ENCODE results near the gene PAXIP1. TPM values are rescaled to one million over a fixed set of nuclear protein-coding genes. Genes with fewer than 3 reads are reported as not detected.

The PAXIP1 gene
- total RNA-seq, 1 experiment from 2014 or later: 32.6 TPM

- Histone ChIP-seq H2BK120ac (ENCODE audit: low read depth, low read length, poor library complexity, severe bottlenecking) (no peak overlapping the region), H3K4me1 (ENCODE audit: insufficient read depth, low read length) (peaks cover 3% of the 10 kb centered on the region; the same call in 1 of the 2 replicates), H3K9me3 (ENCODE audit: control insufficient read depth, low read depth, low read length) (peaks cover 9% of the 10 kb centered on the region), H2AK5ac (ENCODE audit: insufficient read length, low read length) (no peak overlapping the region), H2BK5ac (ENCODE audit: insufficient read length, low read length) (no peak overlapping the region), H3K23ac (ENCODE audit: insufficient read length, low read depth, low read length) (no peak overlapping the region), H4K8ac (replicated peaks; ENCODE audit: insufficient read length, low read depth, low read length) (no peak overlapping the region), H3K56ac (ENCODE audit: insufficient read length, low read depth, low read length) (no peak overlapping the region), H3T11ph (ENCODE audit: low read length) (no peak overlapping the region), H2BK15ac (ENCODE audit: low read depth, low read length) (no peak overlapping the region), H4K5ac (ENCODE audit: insufficient read length, low read depth, low read length) (no peak overlapping the region), H3K18ac (ENCODE audit: insufficient read length, low read depth, low read length) (no peak overlapping the region), H3K79me1 (ENCODE audit: insufficient read depth, low read depth, low read length, poor library complexity, severe bottlenecking) (no peaks in the 10 kb centered on the region), H2BK12ac (ENCODE audit: insufficient read length, low read depth, low read length) (no peak overlapping the region), H3K4ac (ENCODE audit: low read depth, low read length) (no peak overlapping the region), H4K20me1 (ENCODE audit: control insufficient read depth, insufficient read depth, insufficient read length) (no peaks in the 10 kb centered on the region), H3K23me2 (ENCODE audit: insufficient read length, low read depth, low read length, poor library complexity, severe bottlenecking) (no peaks in the 10 kb centered on the region), H4K91ac (ENCODE audit: insufficient read length, low read depth, low read length) (no peak overlapping the region), H3K14ac (ENCODE audit: insufficient read depth, low read length) (no peak overlapping the region), H3K4me2 (ENCODE audit: insufficient read depth, insufficient read length, low read length) (no peak overlapping the region), H2BK20ac (ENCODE audit: low read depth, low read length, poor library complexity, severe bottlenecking) (no peak overlapping the region), H3K9ac (ENCODE audit: extremely low read depth, insufficient read length, low read length) (no peak overlapping the region), H3K79me2 (ENCODE audit: insufficient read depth, low read length) (no peaks in the 10 kb centered on the region), H3K27me3 (ENCODE audit: insufficient read depth, low read length) (no peaks in the 10 kb centered on the region), H3K27ac (ENCODE audit: insufficient read length, low read depth, low read length) (no peak overlapping the region), H2AFZ (ENCODE audit: low read length) (peak overlapping the region; percentile 67)
- DNase-seq: no peak
- no peak for TF ChIP-seq CTCF (conservative IDR thresholded peaks at IDR 0.05)
- Mint-ChIP-seq H3K4me3 (peak overlapping the region; percentile 12 to 23; a peak in 2 of 5 replicates), H3K9me3 (peaks cover 14 to 18% of the 10 kb centered on the region in 2 experiments), H3K36me3 (ENCODE audit: insufficient read depth in 1 of 3, low read depth in 3 of 3) (peaks cover 7 to 17% (median 13%) of the 10 kb centered on the region in 3 experiments; a peak in 6 of 7 replicates), H3K4me1 (peaks cover 24 to 30% of the 10 kb centered on the region in 2 experiments), H3K27me3 (ENCODE audit: low read depth) (no peaks in the 10 kb centered on the region), H3K27ac (no peak overlapping the region)
- WGBS (ENCODE audit: extremely low coverage, insufficient read length, low lambda C conversion rate): no CpG with 5 or more reads among the region's 17 CpGs
Observed at GRCh38 chr7:154928136-154929005, 74.6 kb downstream of the PAXIP1 start.
